Measurements from ENCODE around the gene CHI3L1.

Gene CHI3L1

GRCh38 chr1:203207751-203208150 is 21.2 kb upstream of the CHI3L1 start:
- no peaks in the 10 kb centered on the region for H3K27me3 ChIP-seq (ENCODE audit: control insufficient read depth in 1 of 2, insufficient read depth in 2 of 2, low read length in 2 of 2)
- no peak overlapping the region for H3K4me3 ChIP-seq (ENCODE audit: low read depth in 1 of 2, low read length in 2 of 2)
- H3K27ac ChIP-seq (ENCODE audit: low read depth, low read length), result no peak overlapping the region
- H3K36me3 ChIP-seq (ENCODE audit: control insufficient read depth in 1 of 2, insufficient read depth in 2 of 2, low read length in 2 of 2), result no peaks in the 10 kb centered on the region
- H3K9ac ChIP-seq (ENCODE audit: low read depth in 1 of 2, low read length in 2 of 2), result no peak overlapping the region
- H3K9me3 ChIP-seq (ENCODE audit: control insufficient read depth in 1 of 2, low read length in 2 of 2), result no peaks in the 10 kb centered on the region
- H3K4me1 ChIP-seq (ENCODE audit: control insufficient read depth in 1 of 2, insufficient read depth in 2 of 2, low read length in 2 of 2), result no peaks in the 10 kb centered on the region

GRCh38 chr1:203206129-203206687 is 19.7 kb upstream of the CHI3L1 start:
- Histone ChIP-seq H3K4me3 (ENCODE audit: low read depth in 1 of 2, low read length in 2 of 2) (no peak overlapping the region), H3K27ac (ENCODE audit: low read depth, low read length) (no peak overlapping the region), H3K9me3 (ENCODE audit: control insufficient read depth in 1 of 2, low read length in 2 of 2) (no peaks in the 10 kb centered on the region), H3K9ac (ENCODE audit: low read depth in 1 of 2, low read length in 2 of 2) (no peak overlapping the region), H3K27me3 (ENCODE audit: control insufficient read depth in 1 of 2, insufficient read depth in 2 of 2, low read length in 2 of 2) (no peaks in the 10 kb centered on the region), H3K4me1 (ENCODE audit: control insufficient read depth in 1 of 2, insufficient read depth in 2 of 2, low read length in 2 of 2) (no peaks in the 10 kb centered on the region), H3K36me3 (ENCODE audit: control insufficient read depth in 1 of 2, insufficient read depth in 2 of 2, low read length in 2 of 2) (no peaks in the 10 kb centered on the region)

- Histone ChIP-seq H3K9me3 (ENCODE audit: control insufficient read depth in 1 of 2, low read length in 2 of 2) (no peaks in the 10 kb centered on the region), H3K4me3 (ENCODE audit: low read depth in 1 of 2, low read length in 2 of 2) (no peak overlapping the region), H3K27me3 (ENCODE audit: control insufficient read depth in 1 of 2, insufficient read depth in 2 of 2, low read length in 2 of 2) (no peaks in the 10 kb centered on the region), H3K36me3 (ENCODE audit: control insufficient read depth in 1 of 2, insufficient read depth in 2 of 2, low read length in 2 of 2) (no peaks in the 10 kb centered on the region), H3K9ac (ENCODE audit: low read depth in 1 of 2, low read length in 2 of 2) (no peak overlapping the region), H3K4me1 (ENCODE audit: control insufficient read depth in 1 of 2, insufficient read depth in 2 of 2, low read length in 2 of 2) (peaks cover 0 to 6% of the 10 kb centered on the region in 2 donors), H3K27ac (ENCODE audit: low read depth, low read length) (no peak overlapping the region)
Observed at GRCh38 chr1:203204756-203205155, 18.3 kb upstream of the CHI3L1 start.

- Histone ChIP-seq H3K4me3 (ENCODE audit: low read depth in 1 of 2, low read length in 2 of 2) (no peak overlapping the region), H3K27me3 (ENCODE audit: control insufficient read depth in 1 of 2, insufficient read depth in 2 of 2, low read length in 2 of 2) (no peaks in the 10 kb centered on the region), H3K4me1 (ENCODE audit: control insufficient read depth in 1 of 2, insufficient read depth in 2 of 2, low read length in 2 of 2) (peaks cover 0 to 6% of the 10 kb centered on the region in 2 donors), H3K9me3 (ENCODE audit: control insufficient read depth in 1 of 2, low read length in 2 of 2) (no peaks in the 10 kb centered on the region), H3K9ac (ENCODE audit: low read depth in 1 of 2, low read length in 2 of 2) (no peak overlapping the region), H3K36me3 (ENCODE audit: control insufficient read depth in 1 of 2, insufficient read depth in 2 of 2, low read length in 2 of 2) (no peaks in the 10 kb centered on the region), H3K27ac (ENCODE audit: low read depth, low read length) (no peak overlapping the region)
Observed at GRCh38 chr1:203202431-203203245, 16.1 kb upstream of the CHI3L1 start.

GRCh38 chr1:203201516-203202205 is 15.2 kb upstream of the CHI3L1 start:
- Histone ChIP-seq H3K9me3 (ENCODE audit: control insufficient read depth in 1 of 2, low read length in 2 of 2) (no peaks in the 10 kb centered on the region), H3K9ac (ENCODE audit: low read depth in 1 of 2, low read length in 2 of 2) (no peak overlapping the region), H3K27me3 (ENCODE audit: control insufficient read depth in 1 of 2, insufficient read depth in 2 of 2, low read length in 2 of 2) (no peaks in the 10 kb centered on the region), H3K27ac (ENCODE audit: low read depth, low read length) (no peak overlapping the region), H3K4me3 (ENCODE audit: low read depth in 1 of 2, low read length in 2 of 2) (no peak overlapping the region), H3K36me3 (ENCODE audit: control insufficient read depth in 1 of 2, insufficient read depth in 2 of 2, low read length in 2 of 2) (no peaks in the 10 kb centered on the region), H3K4me1 (ENCODE audit: control insufficient read depth in 1 of 2, insufficient read depth in 2 of 2, low read length in 2 of 2) (peaks cover 0 to 6% of the 10 kb centered on the region in 2 donors)

GRCh38 chr1:203200916-203201315 is 14.4 kb upstream of the CHI3L1 start:
- Histone ChIP-seq H3K9ac (ENCODE audit: low read depth in 1 of 2, low read length in 2 of 2) (no peak overlapping the region), H3K27me3 (ENCODE audit: control insufficient read depth in 1 of 2, insufficient read depth in 2 of 2, low read length in 2 of 2) (no peaks in the 10 kb centered on the region), H3K4me1 (ENCODE audit: control insufficient read depth in 1 of 2, insufficient read depth in 2 of 2, low read length in 2 of 2) (peaks cover 0 to 6% of the 10 kb centered on the region in 2 donors), H3K27ac (ENCODE audit: low read depth, low read length) (no peak overlapping the region), H3K36me3 (ENCODE audit: control insufficient read depth in 1 of 2, insufficient read depth in 2 of 2, low read length in 2 of 2) (no peaks in the 10 kb centered on the region), H3K9me3 (ENCODE audit: control insufficient read depth in 1 of 2, low read length in 2 of 2) (no peaks in the 10 kb centered on the region), H3K4me3 (ENCODE audit: low read depth in 1 of 2, low read length in 2 of 2) (no peak overlapping the region)

GRCh38 chr1:203199816-203200571 is 13.5 kb upstream of the CHI3L1 start:
- no peaks in the 10 kb centered on the region for H3K36me3 ChIP-seq (ENCODE audit: control insufficient read depth in 1 of 2, insufficient read depth in 2 of 2, low read length in 2 of 2)
- no peaks in the 10 kb centered on the region for H3K27me3 ChIP-seq (ENCODE audit: control insufficient read depth in 1 of 2, insufficient read depth in 2 of 2, low read length in 2 of 2)
- H3K4me3 ChIP-seq (ENCODE audit: low read depth in 1 of 2, low read length in 2 of 2), result no peak overlapping the region
- no peak overlapping the region for H3K27ac ChIP-seq (ENCODE audit: low read depth, low read length)
- H3K9ac ChIP-seq (ENCODE audit: low read depth in 1 of 2, low read length in 2 of 2), result no peak overlapping the region
- H3K9me3 ChIP-seq (ENCODE audit: control insufficient read depth in 1 of 2, low read length in 2 of 2), result no peaks in the 10 kb centered on the region
- H3K4me1 ChIP-seq (ENCODE audit: control insufficient read depth in 1 of 2, insufficient read depth in 2 of 2, low read length in 2 of 2), result peaks cover 3 to 6% of the 10 kb centered on the region in 2 donors

GRCh38 chr1:203199481-203199815 is 12.9 kb upstream of the CHI3L1 start:
- Histone ChIP-seq H3K9ac (ENCODE audit: low read depth in 1 of 2, low read length in 2 of 2) (no peak overlapping the region), H3K27me3 (ENCODE audit: control insufficient read depth in 1 of 2, insufficient read depth in 2 of 2, low read length in 2 of 2) (no peaks in the 10 kb centered on the region), H3K36me3 (ENCODE audit: control insufficient read depth in 1 of 2, insufficient read depth in 2 of 2, low read length in 2 of 2) (no peaks in the 10 kb centered on the region), H3K9me3 (ENCODE audit: control insufficient read depth in 1 of 2, low read length in 2 of 2) (no peaks in the 10 kb centered on the region), H3K4me1 (ENCODE audit: control insufficient read depth in 1 of 2, insufficient read depth in 2 of 2, low read length in 2 of 2) (peaks cover 3 to 6% of the 10 kb centered on the region in 2 donors), H3K4me3 (ENCODE audit: low read depth in 1 of 2, low read length in 2 of 2) (no peak overlapping the region), H3K27ac (ENCODE audit: low read depth, low read length) (no peak overlapping the region)

GRCh38 chr1:203199002-203199401 is 12.5 kb upstream of the CHI3L1 start:
- Histone ChIP-seq H3K27me3 (ENCODE audit: control insufficient read depth in 1 of 2, insufficient read depth in 2 of 2, low read length in 2 of 2) (no peaks in the 10 kb centered on the region), H3K36me3 (ENCODE audit: control insufficient read depth in 1 of 2, insufficient read depth in 2 of 2, low read length in 2 of 2) (no peaks in the 10 kb centered on the region), H3K4me3 (ENCODE audit: low read depth in 1 of 2, low read length in 2 of 2) (no peak overlapping the region), H3K27ac (ENCODE audit: low read depth, low read length) (no peak overlapping the region), H3K9me3 (ENCODE audit: control insufficient read depth in 1 of 2, low read length in 2 of 2) (no peaks in the 10 kb centered on the region), H3K9ac (ENCODE audit: low read depth in 1 of 2, low read length in 2 of 2) (no peak overlapping the region), H3K4me1 (ENCODE audit: control insufficient read depth in 1 of 2, insufficient read depth in 2 of 2, low read length in 2 of 2) (peaks cover 3 to 6% of the 10 kb centered on the region in 2 donors)

- Histone ChIP-seq H3K9ac (ENCODE audit: low read depth in 1 of 2, low read length in 2 of 2) (no peak overlapping the region), H3K36me3 (ENCODE audit: control insufficient read depth in 1 of 2, insufficient read depth in 2 of 2, low read length in 2 of 2) (no peaks in the 10 kb centered on the region), H3K4me1 (ENCODE audit: control insufficient read depth in 1 of 2, insufficient read depth in 2 of 2, low read length in 2 of 2) (peaks cover 3 to 6% of the 10 kb centered on the region in 2 donors), H3K27me3 (ENCODE audit: control insufficient read depth in 1 of 2, insufficient read depth in 2 of 2, low read length in 2 of 2) (no peaks in the 10 kb centered on the region), H3K27ac (ENCODE audit: low read depth, low read length) (no peak overlapping the region), H3K4me3 (ENCODE audit: low read depth in 1 of 2, low read length in 2 of 2) (no peak overlapping the region), H3K9me3 (ENCODE audit: control insufficient read depth in 1 of 2, low read length in 2 of 2) (no peaks in the 10 kb centered on the region)
Observed at GRCh38 chr1:203197625-203198024, 11.1 kb upstream of the CHI3L1 start.
